Fibroblast of skin of left biceps (primary cell): ENCODE results near the gene ITPR2.
"Not testable (repeated sequence)": the region's sequence is repeated elsewhere in the genome, so short reads cannot be mapped to it uniquely, and the experiment has no call there.

Experiments
- DNase-seq, 2 experiments: peaks; one replicate each; pipeline ENCODE4 v3.0.0-alpha.2; 2013; ENCODE audit warnings: low read depth in 2 of 2

ITPR2 gene

GRCh38 chr12:26755362-26755761 lies 77.6 kb downstream of the ITPR2 start:
- not testable (repeated sequence) for DNase-seq

GRCh38 chr12:26754148-26754547 lies 78.8 kb downstream of the ITPR2 start:
- DNase-seq: no peak

GRCh38 chr12:26751179-26751578 lies 81.8 kb downstream of the ITPR2 start:
- DNase-seq: no peak

- no peak for DNase-seq
Observed at GRCh38 chr12:26750531-26751175, 82.3 kb downstream of the ITPR2 start.

- DNase-seq: no peak
Observed at GRCh38 chr12:26749781-26750180, 83.2 kb downstream of the ITPR2 start.

- DNase-seq: no peak
Observed at GRCh38 chr12:26748741-26749431, 84.1 kb downstream of the ITPR2 start.

- no peak for DNase-seq
Observed at GRCh38 chr12:26748412-26748740, 84.6 kb downstream of the ITPR2 start.

GRCh38 chr12:26746121-26746714 lies 86.8 kb downstream of the ITPR2 start:
- peak; percentile 47 to 52 for DNase-seq

- DNase-seq: no peak
Observed at GRCh38 chr12:26744697-26745440, 88.1 kb downstream of the ITPR2 start.

- DNase-seq: no peak
Observed at GRCh38 chr12:26744042-26744626, 88.9 kb downstream of the ITPR2 start.

GRCh38 chr12:26741584-26742227 lies 91.3 kb downstream of the ITPR2 start:
- no peak for DNase-seq

- no peak for DNase-seq
Observed at GRCh38 chr12:26740991-26741390, 92.0 kb downstream of the ITPR2 start.

GRCh38 chr12:26740348-26740747 lies 92.6 kb downstream of the ITPR2 start:
- DNase-seq: no peak

GRCh38 chr12:26737487-26738030 lies 95.4 kb downstream of the ITPR2 start:
- DNase-seq: no peak

GRCh38 chr12:26736563-26737486 lies 96.2 kb downstream of the ITPR2 start:
- DNase-seq: no peak

- no peak for DNase-seq
Observed at GRCh38 chr12:26735249-26735639, 97.8 kb downstream of the ITPR2 start.

- no peak for DNase-seq
Observed at GRCh38 chr12:26734510-26735248, 98.3 kb downstream of the ITPR2 start.

- DNase-seq: no peak
Observed at GRCh38 chr12:26732005-26732908, 100.7 kb downstream of the ITPR2 start.
